ENCODE data around the gene MTHFR. TPM values are rescaled to one million over a fixed set of nuclear protein-coding genes. Genes with fewer than 3 reads are reported as not detected.

MTHFR gene
- total RNA-seq, result 26.9 TPM
- 20.1 TPM for polyA plus RNA-seq

- Histone ChIP-seq H3K4me1 (ENCODE audit: insufficient read depth) (peaks cover 3% of the 10 kb centered on the region), H3K27ac (ENCODE audit: low read depth) (peak within 1 kb of the TSS; percentile 96), H3K36me3 (ENCODE audit: insufficient read depth) (peaks cover 2% of the 10 kb centered on the region), H3K4me3 (ENCODE audit: low read depth, low read length) (peak within 1 kb of the TSS; percentile 65)
- under 1% methylated on average over 72 of the region's 72 CpGs for WGBS
- DNase-seq (ENCODE audit: extremely low spot score), result peak; percentile 97
Measured at GRCh38 chr1:11805422-11806306, at the start of gene MTHFR, which contains the start of gene CLCN6. Gene MTHFR, minus strand, starts transcription at chr1:11805964. Its CDS starts 2,848 bp downstream, at chr1:11803116. Gene CLCN6, plus strand, starts transcription at chr1:11806191. Its CDS starts 72 bp downstream, at chr1:11806263.

GRCh38 chr1:11855430-11855829, 49.7 kb upstream of the MTHFR start:
- DNase-seq (ENCODE audit: extremely low spot score), result no peak
- H3K27ac ChIP-seq (ENCODE audit: low read depth), result no peak overlapping the region
- no peak overlapping the region for H3K4me3 ChIP-seq (ENCODE audit: low read depth, low read length)
- no peaks in the 10 kb centered on the region for H3K4me1 ChIP-seq (ENCODE audit: insufficient read depth)
- 75% methylated on average over 8 of the region's 8 CpGs for WGBS
- H3K36me3 ChIP-seq (ENCODE audit: insufficient read depth), result no peaks in the 10 kb centered on the region

DNA sequence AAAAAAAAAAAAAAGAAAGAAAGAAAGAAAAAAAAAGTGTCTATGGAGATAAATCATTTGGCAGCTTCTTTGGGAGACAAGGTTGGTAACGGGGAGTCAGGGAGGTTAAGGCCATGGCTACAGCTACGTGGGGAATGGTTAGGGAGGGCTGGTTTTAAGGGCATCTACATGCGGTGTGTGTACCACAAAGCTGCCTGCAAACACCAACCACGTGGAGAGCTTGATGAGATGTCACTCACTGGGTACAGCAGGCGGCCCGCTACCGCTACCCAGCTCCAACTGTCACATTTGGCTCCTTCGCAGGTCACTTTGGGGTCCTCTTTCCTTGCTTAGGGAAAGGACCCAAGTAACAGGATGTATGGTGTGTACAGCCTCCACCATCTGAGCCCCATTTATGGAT, 48.8 kb upstream of the MTHFR start:
- 48% methylated on average over 8 of the region's 8 CpGs for WGBS
- H3K4me1 ChIP-seq (ENCODE audit: insufficient read depth), result no peaks in the 10 kb centered on the region
- H3K36me3 ChIP-seq (ENCODE audit: insufficient read depth), result no peaks in the 10 kb centered on the region
- H3K4me3 ChIP-seq (ENCODE audit: low read depth, low read length), result no peak overlapping the region
- DNase-seq (ENCODE audit: extremely low spot score), result no peak
- H3K27ac ChIP-seq (ENCODE audit: low read depth), result no peak overlapping the region

- Histone ChIP-seq H3K27ac (ENCODE audit: low read depth) (no peak overlapping the region), H3K4me3 (ENCODE audit: low read depth, low read length) (no peak overlapping the region), H3K4me1 (ENCODE audit: insufficient read depth) (no peaks in the 10 kb centered on the region), H3K36me3 (ENCODE audit: insufficient read depth) (no peaks in the 10 kb centered on the region)
- WGBS, result 81% methylated on average over 7 of the region's 7 CpGs
- DNase-seq (ENCODE audit: extremely low spot score), result no peak
Measured at GRCh38 chr1:11851180-11851579, 45.4 kb upstream of the MTHFR start.

- Histone ChIP-seq H3K4me1 (ENCODE audit: insufficient read depth) (no peaks in the 10 kb centered on the region), H3K4me3 (ENCODE audit: low read depth, low read length) (no peak overlapping the region)
- WGBS, result 54% methylated on average over 11 of the region's 11 CpGs
Measured at GRCh38 chr1:11850156-11850555, 44.4 kb upstream of the MTHFR start.

DNA sequence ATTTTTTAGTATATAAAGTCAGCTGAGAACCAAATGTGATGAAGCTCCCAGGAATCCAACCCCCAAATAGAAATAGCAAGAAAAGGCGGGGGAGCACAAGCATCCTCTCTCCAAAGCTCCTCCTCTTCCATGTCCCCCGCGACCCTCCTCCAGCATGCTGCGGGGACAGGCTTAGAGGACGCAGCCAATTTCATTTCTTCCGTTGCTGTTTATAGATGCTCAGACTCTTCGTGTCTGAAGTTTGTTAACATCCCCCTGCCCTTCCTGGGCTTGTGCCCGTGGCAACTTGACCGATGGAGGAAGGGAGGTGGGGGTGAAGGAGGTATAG, 42.6 kb upstream of the MTHFR start:
- Histone ChIP-seq H3K36me3 (ENCODE audit: insufficient read depth) (no peaks in the 10 kb centered on the region), H3K4me3 (ENCODE audit: low read depth, low read length) (no peak overlapping the region), H3K4me1 (ENCODE audit: insufficient read depth) (no peaks in the 10 kb centered on the region), H3K27ac (ENCODE audit: low read depth) (no peak overlapping the region)
- WGBS, result 66% methylated on average over 9 of the region's 9 CpGs
- DNase-seq (ENCODE audit: extremely low spot score), result no peak

More at GRCh38 chr1:11850156-11850555, 44.4 kb upstream of the MTHFR start:
- no peak overlapping the region for H3K27ac ChIP-seq (ENCODE audit: low read depth)
- DNase-seq (ENCODE audit: extremely low spot score), result no peak
- H3K36me3 ChIP-seq (ENCODE audit: insufficient read depth), result no peaks in the 10 kb centered on the region

DNA sequence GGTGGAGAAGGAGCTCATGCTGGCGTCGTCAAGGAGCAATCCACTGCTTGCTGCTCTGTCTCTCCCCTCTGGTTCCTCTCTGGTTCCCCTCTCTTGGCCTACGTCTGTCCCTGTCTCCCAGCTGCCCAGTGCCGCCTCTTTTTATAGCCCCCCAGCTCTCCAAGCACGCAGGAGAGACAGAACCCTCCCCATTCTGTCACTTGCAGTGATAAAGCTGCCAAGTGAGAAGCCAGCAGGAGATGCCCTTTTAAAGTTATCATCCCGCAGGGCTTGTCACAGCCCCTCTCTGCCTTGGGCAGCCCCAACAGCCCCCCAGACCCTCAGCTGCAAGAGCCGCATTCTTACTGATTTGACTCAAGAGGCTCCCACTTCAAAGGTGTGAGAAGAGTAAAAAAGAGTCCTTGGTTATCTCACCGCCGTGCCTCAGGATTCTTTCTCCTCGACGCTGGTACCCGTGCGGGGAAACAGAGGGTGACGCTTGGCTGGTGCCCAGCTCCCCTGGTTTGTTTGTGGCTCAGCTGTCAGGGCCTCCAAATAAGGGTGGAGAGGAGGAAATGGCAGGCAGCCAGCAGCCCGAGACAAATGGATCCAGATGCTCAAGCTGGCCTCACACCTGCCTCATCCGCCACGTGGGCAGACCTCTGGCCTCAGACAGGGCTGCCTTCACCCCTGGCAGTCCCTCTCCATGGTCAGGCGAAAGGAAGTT, 42.1 kb upstream of the MTHFR start, which contains the start of gene NPPA:
Gene NPPA (minus strand): TSS at position 117 of the 706 bp plus-strand sequence. CDS start 99 bp downstream, at position 18.
- Histone ChIP-seq H3K27ac (ENCODE audit: low read depth) (no peak within 1 kb of the TSS), H3K4me3 (ENCODE audit: low read depth, low read length) (no peak within 1 kb of the TSS), H3K36me3 (ENCODE audit: insufficient read depth) (no peaks in the 10 kb centered on the region), H3K4me1 (ENCODE audit: insufficient read depth) (no peaks in the 10 kb centered on the region)
- no peak for DNase-seq (ENCODE audit: extremely low spot score)
- 37% methylated on average over 18 of the region's 18 CpGs for WGBS

DNA sequence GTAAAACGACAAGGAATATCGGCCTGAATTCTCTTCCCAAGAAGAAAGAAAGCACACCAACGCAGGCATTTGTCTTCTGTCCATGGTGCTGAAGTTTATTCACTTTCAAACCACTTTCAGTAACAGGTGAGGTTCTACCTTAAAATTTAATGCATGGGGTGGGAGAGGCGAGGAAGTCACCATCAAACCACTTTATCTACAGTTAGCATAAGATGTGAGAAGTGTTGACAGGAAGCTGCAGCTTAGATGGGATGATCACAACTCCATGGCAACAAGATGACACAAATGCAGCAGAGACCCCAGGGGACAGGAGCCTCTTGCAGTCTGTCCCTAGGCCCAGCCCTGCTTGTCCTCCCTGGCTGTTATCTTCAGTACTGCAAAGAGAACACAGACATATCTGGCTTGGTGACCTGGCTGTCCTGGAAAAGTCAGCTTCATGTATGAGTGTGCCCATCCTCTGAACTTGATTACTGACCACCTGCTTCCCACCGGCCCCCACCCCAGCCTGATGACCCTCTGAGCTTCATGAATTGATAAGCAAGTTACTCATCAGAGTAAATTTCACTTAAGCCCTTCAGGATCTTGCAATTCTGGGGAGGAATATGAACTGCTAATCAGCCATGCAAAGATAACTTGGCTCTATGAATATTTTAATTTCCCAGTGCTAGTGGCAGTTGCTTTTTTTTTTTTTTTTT, 40.0 kb upstream of the MTHFR start:
- H3K4me1 ChIP-seq (ENCODE audit: insufficient read depth), result no peaks in the 10 kb centered on the region
- H3K27ac ChIP-seq (ENCODE audit: low read depth), result no peak overlapping the region
- 43% methylated on average over 5 of the region's 5 CpGs for WGBS
- no peak overlapping the region for H3K4me3 ChIP-seq (ENCODE audit: low read depth, low read length)
- peaks cover 3% of the 10 kb centered on the region for H3K36me3 ChIP-seq (ENCODE audit: insufficient read depth)
- no peak for DNase-seq (ENCODE audit: extremely low spot score)

GRCh38 chr1:11842154-11843041, 36.6 kb upstream of the MTHFR start:
- Histone ChIP-seq H3K4me3 (ENCODE audit: low read depth, low read length) (no peak overlapping the region), H3K4me1 (ENCODE audit: insufficient read depth) (no peaks in the 10 kb centered on the region), H3K27ac (ENCODE audit: low read depth) (no peak overlapping the region), H3K36me3 (ENCODE audit: insufficient read depth) (peaks cover 7% of the 10 kb centered on the region)
- WGBS, result 60% methylated on average over 19 of the region's 19 CpGs
- peak; percentile 25 for DNase-seq (ENCODE audit: extremely low spot score)

- Histone ChIP-seq H3K4me1 (ENCODE audit: insufficient read depth) (no peaks in the 10 kb centered on the region), H3K27ac (ENCODE audit: low read depth) (no peak overlapping the region), H3K4me3 (ENCODE audit: low read depth, low read length) (no peak overlapping the region), H3K36me3 (ENCODE audit: insufficient read depth) (peaks cover 12% of the 10 kb centered on the region)
- no peak for DNase-seq (ENCODE audit: extremely low spot score)
- WGBS, result 76% methylated on average over 17 of the region's 17 CpGs
Measured at GRCh38 chr1:11841245-11842153, 35.7 kb upstream of the MTHFR start.

DNA sequence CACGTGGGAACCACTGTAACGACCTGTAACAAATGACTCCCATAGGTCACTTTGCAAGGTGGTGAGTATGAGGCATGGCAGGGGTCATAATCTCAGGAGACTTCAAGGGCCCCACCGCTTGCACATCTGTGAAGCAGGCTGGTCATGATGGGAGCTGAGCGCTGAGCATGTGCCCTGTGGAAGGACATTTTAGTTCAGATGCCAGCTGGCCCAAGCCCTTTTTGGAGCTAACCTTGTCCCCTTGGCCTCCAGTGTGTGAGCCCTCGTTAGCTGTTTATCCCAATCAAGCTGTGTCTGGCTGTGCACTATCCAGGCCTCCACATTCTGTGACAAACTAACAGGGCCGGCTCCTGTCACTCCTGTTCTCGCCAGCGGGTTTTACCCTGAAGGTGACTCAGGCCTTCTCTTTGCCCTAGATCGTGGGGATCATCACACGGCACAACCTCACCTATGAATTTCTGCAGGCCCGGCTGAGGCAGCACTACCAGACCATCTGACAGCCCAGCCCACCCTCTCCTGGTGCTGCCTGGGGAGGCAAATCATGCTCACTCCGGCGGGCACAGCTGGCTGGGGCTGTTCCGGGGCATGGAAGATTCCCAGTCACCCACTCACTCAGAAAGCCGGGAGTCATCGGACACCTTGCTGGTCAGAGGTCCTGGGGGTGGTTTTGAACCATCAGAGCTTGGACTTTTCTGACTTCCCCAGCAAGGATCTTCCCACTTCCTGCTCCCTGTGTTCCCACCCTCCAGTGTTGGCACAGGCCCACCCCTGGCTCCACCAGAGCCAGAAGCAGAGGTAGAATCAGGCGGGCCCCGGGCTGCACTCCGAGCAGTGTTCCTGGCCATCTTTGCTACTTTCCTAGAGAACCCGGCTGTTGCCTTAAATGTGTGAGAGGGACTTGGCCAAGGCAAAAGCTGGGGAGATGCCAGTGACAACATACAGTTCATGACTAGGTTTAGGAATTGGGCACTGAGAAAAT, 34.3 kb upstream of the MTHFR start:
- Histone ChIP-seq H3K4me1 (ENCODE audit: insufficient read depth) (no peaks in the 10 kb centered on the region), H3K27ac (ENCODE audit: low read depth) (no peak overlapping the region), H3K4me3 (ENCODE audit: low read depth, low read length) (no peak overlapping the region), H3K36me3 (ENCODE audit: insufficient read depth) (peaks cover 14% of the 10 kb centered on the region)
- WGBS, result 90% methylated on average over 20 of the region's 20 CpGs
- no peak for DNase-seq (ENCODE audit: extremely low spot score)
